ENCODE measurements around the gene RSPH9. TPM values are rescaled to one million over a fixed set of nuclear protein-coding genes. Genes with fewer than 3 reads are reported as not detected.

The RSPH9 gene
- total and polyA plus RNA-seq, 2 donors (not counting 3 experiments of a cell fraction or from before 2014, with no cell fraction given) = 0.18 to 0.27 TPM

- POLR2A ChIA-PET = no interaction called here
Observed at GRCh38 chr6:43608310-43608763, 36.5 kb upstream of the RSPH9 start.

More at GRCh38 chr6:43608310-43608763, 36.5 kb upstream of the RSPH9 start:
- FAIRE-seq = peak; percentile 77
- Histone ChIP-seq H3K9me3 (replicated peaks; ENCODE audit: control insufficient read depth, insufficient read depth, low read length) (no peaks in the 10 kb centered on the region), H4K20me1 (replicated peaks; ENCODE audit: control insufficient read depth, extremely low read depth, insufficient read depth, low read length) (no peaks in the 10 kb centered on the region), H3K4me2 (ENCODE audit: insufficient read depth, low read length) (no peak overlapping the region), H3K27ac (ENCODE audit: insufficient read depth, low read depth, low read length) (no peak overlapping the region), H3K27me3 (ENCODE audit: control insufficient read depth in 2 of 2, insufficient read depth in 2 of 2, low read length in 2 of 2) (no peaks in the 10 kb centered on the region), H3K9ac (replicated peaks; ENCODE audit: extremely low read depth, insufficient read depth, low read length) (no peak overlapping the region), H3K9me1 (replicated peaks; ENCODE audit: control insufficient read depth, extremely low read depth, insufficient read depth, low read length) (no peaks in the 10 kb centered on the region), H3K36me3 (ENCODE audit: control insufficient read depth in 2 of 2, extremely low read depth in 1 of 2, insufficient read depth in 2 of 2, low read length in 2 of 2) (peaks cover 5 to 18% of the 10 kb centered on the region in 2 experiments), H3K79me2 (ENCODE audit: control insufficient read depth, insufficient read depth, low read length) (no peaks in the 10 kb centered on the region), H2AFZ (ENCODE audit: low read depth, low read length) (no peak overlapping the region), H3K4me1 (ENCODE audit: control insufficient read depth, extremely low read depth, insufficient read depth, low read length) (peaks cover 2% of the 10 kb centered on the region), H3K4me3 (replicated peaks in 1 of 3; ENCODE audit: insufficient read depth in 1 of 3, low read depth in 1 of 3, low read length in 3 of 3) (no peak overlapping the region)
- DNase-seq (ENCODE audit: low read depth, low spot score) = peak; percentile 82
- BruUV-seq (replicated peaks) = no TSS peak
- peak; percentile 84 to 89 for TF ChIP-seq CTCF (IDR thresholded peaks at IDR 0.05; ENCODE audit: extremely low read depth in 1 of 2, insufficient read depth in 1 of 2, low read depth in 1 of 2, low read length in 2 of 2)
- TF ChIP-seq MAX (IDR thresholded peaks at IDR 0.05; ENCODE audit: insufficient read depth, insufficient read length) = no peak
- intact Hi-C loops (cut with micrococcal nuclease) (loop anchor here (1.0 to 5.0 kb wide), 4 partner anchors 21 to 471 kb away; partner anchors contain the start of genes GTPBP2 and VEGFA), dilution Hi-C loops (cut with MboI; ENCODE audit: extremely low pct_ligation_motif_present, low sequenced_read_pairs) (no loop called here)
- CTCF ChIA-PET = interaction anchor here (0.7 to 3.8 kb wide), 13 partner anchors 8 to 470 kb away, joined by 3 to 31 read pairs (median 5); partner anchors contain the start of genes GTPBP2 and MAD2L1BP

All from endothelial cell of umbilical vein (primary cell).